ENCODE data around the gene NOX1.

- TF ChIP-seq CTCF (IDR thresholded peaks at IDR 0.05; ENCODE audit: low read depth, low read length) = no peak
- TF ChIP-seq, protein P1, sequence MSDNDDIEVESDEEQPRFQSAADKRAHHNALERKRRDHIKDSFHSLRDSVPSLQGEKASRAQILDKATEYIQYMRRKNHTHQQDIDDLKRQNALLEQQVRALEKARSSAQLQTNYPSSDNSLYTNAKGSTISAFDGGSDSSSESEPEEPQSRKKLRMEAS (IDR thresholded peaks at IDR 0.05; ENCODE audit: low read depth, low read length) = no peak
Observed at GRCh38 chrX:100817340-100817739, 56.8 kb downstream of the NOX1 start.

Measured in NB4 (cell line).